CD14-positive monocyte (primary cell): ENCODE data around the gene MZB1. TPM values are rescaled to one million over a fixed set of nuclear protein-coding genes. Genes with fewer than 3 reads are reported as not detected.
A peak's percentile ranks its signal among the peaks of the same experiment; 100 is the strongest.

Source experiments
- DNase-seq, 3 donors: peaks; one replicate each; pipeline ENCODE4 v3.0.0-alpha.2; 2011 to 2022
- H2AFZ ChIP-seq: 2 replicates; pipeline ENCODE4 v1.6.0; 2012; ENCODE audit warnings: mild to moderate bottlenecking, low read depth, low read length, inconsistent platforms; ENCODE audit not compliant: insufficient read depth, poor library complexity, severe bottlenecking
- H3K27ac ChIP-seq, 2 donors: 1 replicate in 1 of 2; 2 replicates in 1 of 2; pipeline ENCODE4 v1.5.1; 2012 to 2013; ENCODE audit warnings: low read length in 2 of 2, control low read depth in 1 of 2, inconsistent platforms in 1 of 2, low read depth in 1 of 2, mild to moderate bottlenecking in 1 of 2
- H3K27me3 ChIP-seq, 2 donors: one replicate each; pipeline versions ENCODE4 v1.6.0 to v1.6.1; 2011 to 2013; ENCODE audit warnings: low read length in 2 of 2; ENCODE audit not compliant: control insufficient read depth in 2 of 2, insufficient read depth in 2 of 2
- H3K36me3 ChIP-seq, 2 donors: replicated peaks in 1 of 2; 1 replicate in 1 of 2; 2 replicates in 1 of 2; pipeline versions ENCODE4 v1.5.1 to v1.6.1; 2012 to 2013; ENCODE audit warnings: low read length in 2 of 2, control low read depth in 1 of 2, inconsistent platforms in 1 of 2, mild to moderate bottlenecking in 1 of 2; ENCODE audit not compliant: insufficient read depth in 2 of 2, control insufficient read depth in 1 of 2
- H3K4me1 ChIP-seq, 2 donors: 1 replicate in 1 of 2; 2 replicates in 1 of 2; pipeline versions ENCODE4 v1.5.1 to v1.6.1; 2012 to 2013; ENCODE audit warnings: low read length in 2 of 2, control low read depth in 1 of 2, inconsistent platforms in 1 of 2, mild to moderate bottlenecking in 1 of 2, moderate library complexity in 1 of 2; ENCODE audit not compliant: insufficient read depth in 2 of 2, control insufficient read depth in 1 of 2
- H3K4me2 ChIP-seq: replicated peaks from 2 replicates; pipeline ENCODE3; 2012; ENCODE audit warnings: low read length, moderate library complexity, mild to moderate bottlenecking; ENCODE audit not compliant: poor library complexity, severe bottlenecking; ENCODE audit errors: extremely low read depth
- H3K4me3 ChIP-seq, 3 experiments: fragments of 200-600 bp in 1 of 3; sonication (generic) in 1 of 3; replicated peaks in 1 of 3; 1 replicate in 2 of 3; 2 replicates in 1 of 3; pipeline ENCODE4 v1.5.1; 2011 to 2013; ENCODE audit warnings: low read length in 3 of 3, mild to moderate bottlenecking in 3 of 3, control low read depth in 2 of 3, low read depth in 2 of 3, inconsistent platforms in 1 of 3, moderate library complexity in 1 of 3
- H3K79me2 ChIP-seq: 2 replicates; pipeline ENCODE4 v1.6.0; 2012; ENCODE audit warnings: mild to moderate bottlenecking, control low read depth, inconsistent platforms, low read length, moderate library complexity; ENCODE audit not compliant: insufficient read depth
- H3K9ac ChIP-seq: 2 replicates; pipeline ENCODE4 v1.6.0; 2017; ENCODE audit warnings: low read length, mild to moderate bottlenecking; ENCODE audit not compliant: insufficient read depth, poor library complexity, severe bottlenecking
- H3K9me3 ChIP-seq, 2 donors: replicated peaks in 1 of 2; 1 replicate in 1 of 2; 2 replicates in 1 of 2; pipeline versions ENCODE4 v1.5.1 to v1.6.1; 2012 to 2013; ENCODE audit warnings: low read length in 2 of 2, control low read depth in 1 of 2; ENCODE audit not compliant: control insufficient read depth in 1 of 2, insufficient read depth in 1 of 2
- H4K20me1 ChIP-seq: 2 replicates; pipeline ENCODE4 v1.6.0; 2012; ENCODE audit warnings: mild to moderate bottlenecking, low read length, control low read depth, moderate library complexity; ENCODE audit not compliant: insufficient read depth
- H3K27ac Mint-ChIP-seq, 7 donors: one replicate each; pipeline ENCODE4 v1.8.0; 2020; ENCODE audit warnings: mild to moderate bottlenecking in 7 of 7, mixed read lengths in 7 of 7, moderate library complexity in 6 of 7, inconsistent platforms in 2 of 7
- H3K27me3 Mint-ChIP-seq, 3 donors: one replicate each; pipeline ENCODE4 v1.8.0; 2021 to 2022; ENCODE audit warnings: low read depth in 3 of 3, mild to moderate bottlenecking in 3 of 3, mixed read lengths in 3 of 3, moderate library complexity in 3 of 3, inconsistent platforms in 1 of 3
- H3K36me3 Mint-ChIP-seq, 2 donors: one replicate each; pipeline ENCODE4 v1.8.0; 2020; ENCODE audit warnings: mixed read lengths in 2 of 2, inconsistent platforms in 1 of 2, mild to moderate bottlenecking in 1 of 2
- H3K4me1 Mint-ChIP-seq: one replicate; pipeline ENCODE4 v1.8.0; 2020; ENCODE audit warnings: mild to moderate bottlenecking, mixed read lengths
- H3K4me3 Mint-ChIP-seq, 2 donors: one replicate each; pipeline ENCODE4 v1.8.0; 2020; ENCODE audit warnings: mild to moderate bottlenecking in 2 of 2, mixed read lengths in 2 of 2, moderate library complexity in 1 of 2
- H3K9me3 Mint-ChIP-seq, 7 donors: one replicate each; pipeline ENCODE4 v1.8.0; 2020 to 2022; ENCODE audit warnings: mixed read lengths in 7 of 7, mild to moderate bottlenecking in 6 of 7, moderate library complexity in 6 of 7, inconsistent platforms in 2 of 7
- CTCF ChIP-seq: fragments of 200-600 bp; IDR thresholded peaks from one replicate; pipeline ENCODE4 v1.8.0; 2022; ENCODE audit warnings: antibody characterized with exemption, mild to moderate bottlenecking
- WGBS: methylation state at CpG from one replicate; pipeline ENCODE4 v1.1.5; 2013; ENCODE audit warnings: missing lambda C conversion rate; ENCODE audit not compliant: insufficient coverage; 5-methylcytosine and 5-hydroxymethylcytosine counted together
- intact Hi-C, 2 donors: fragments of 100-400 bp; cut with micrococcal nuclease; formaldehyde crosslinking; loops; one replicate each; pipeline versions ENCODE4 v1.15.0 to v1.15.1; 2023
- polyA plus RNA-seq, 3 donors: library from polyadenylated mRNA; depleted of rRNA in 1 of 3; unstranded in 2 of 3; stranded (reverse) in 1 of 3; fragments of 300-500 nt in 2 of 3; fragments of >200 nt in 1 of 3; fragmentation: Illumina TruSeq in 2 of 3; gene quantifications; 1 replicate in 2 of 3; 2 replicates in 1 of 3; pipeline ENCODE4 v1.2.3, GENCODE V29; 2012 to 2021

MZB1 gene
- polyA plus RNA-seq, 3 donors: 0.30 to 0.52 TPM; not detected in 1

DNA sequence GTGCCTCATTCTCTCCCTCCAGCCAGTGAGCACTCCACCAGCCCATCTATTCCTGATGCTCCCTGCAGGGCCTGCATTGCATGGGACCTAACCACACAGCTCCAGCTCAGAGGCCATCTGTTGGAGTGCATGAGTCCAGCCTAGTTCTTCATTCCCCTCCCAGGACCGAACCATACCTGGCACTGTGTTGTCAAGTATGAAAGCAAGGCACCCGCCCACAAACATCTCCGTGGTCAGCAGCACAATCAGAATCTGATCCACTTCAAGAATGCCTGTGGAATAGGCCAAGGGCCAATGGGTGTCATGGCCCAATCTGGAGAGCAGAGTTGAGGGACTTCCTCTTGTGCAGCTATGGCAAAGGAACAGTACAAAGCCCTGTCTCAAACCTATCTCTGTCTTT lies 12.5 kb downstream of the MZB1 start:
- peaks cover 1 to 17% of the 10 kb centered on the region in 2 donors for H3K36me3 ChIP-seq
- Mint-ChIP-seq H3K4me1 (no peaks in the 10 kb centered on the region), H3K27ac (peak overlapping the region in 1 of 7 donors; percentile 31), H3K4me3 (no peak overlapping the region), H3K36me3 (peaks cover 15 to 31% of the 10 kb centered on the region in 2 donors), H3K27me3 (peaks cover 0 to 12% (median 0%) of the 10 kb centered on the region in 3 donors), H3K9me3 (peaks cover 0 to 3% (median 0%) of the 10 kb centered on the region in 7 donors)
- H3K4me3 ChIP-seq: no peak overlapping the region
- intact Hi-C loops: no loop called here
- H3K9me3 ChIP-seq: no peaks in the 10 kb centered on the region
- no peaks in the 10 kb centered on the region for H3K27me3 ChIP-seq
- DNase-seq: no peak
- no peaks in the 10 kb centered on the region for H3K79me2 ChIP-seq
- no peaks in the 10 kb centered on the region for H4K20me1 ChIP-seq
- H3K4me1 ChIP-seq: no peaks in the 10 kb centered on the region
- H3K9ac ChIP-seq: no peak overlapping the region
- TF ChIP-seq CTCF: no peak
- no peak overlapping the region for H3K4me2 ChIP-seq
- H3K27ac ChIP-seq: no peak overlapping the region
- H2AFZ ChIP-seq: no peak overlapping the region
- WGBS: 92% methylated on average over 2 of the region's 3 CpGs

GRCh38 chr5:139376364-139376763 lies 13.3 kb downstream of the MZB1 start:
- Histone ChIP-seq H3K79me2 (no peaks in the 10 kb centered on the region), H3K36me3 (peaks cover 9 to 26% of the 10 kb centered on the region in 2 donors), H3K9me3 (no peaks in the 10 kb centered on the region)

More at GRCh38 chr5:139376364-139376763, 13.3 kb downstream of the MZB1 start:
- Mint-ChIP-seq H3K9me3 (peaks cover 0 to 3% (median 0%) of the 10 kb centered on the region in 7 donors), H3K4me3 (no peak overlapping the region), H3K4me1 (no peaks in the 10 kb centered on the region), H3K27me3 (peaks cover 0 to 12% (median 0%) of the 10 kb centered on the region in 3 donors), H3K27ac (no peak overlapping the region), H3K36me3 (peaks cover 23 to 37% of the 10 kb centered on the region in 2 donors)
- Histone ChIP-seq H3K4me3 (no peak overlapping the region), H3K4me2 (no peak overlapping the region), H3K27me3 (no peaks in the 10 kb centered on the region), H2AFZ (no peak overlapping the region), H3K27ac (no peak overlapping the region), H3K9ac (no peak overlapping the region), H4K20me1 (no peaks in the 10 kb centered on the region), H3K4me1 (no peaks in the 10 kb centered on the region)
- intact Hi-C loops: no loop called here
- WGBS: 100% methylated on average over 1 of the region's 7 CpGs
- DNase-seq: no peak
- TF ChIP-seq CTCF: no peak
